HG03060 (cell line): ENCODE results near the gene PPT1.
A peak's percentile ranks its signal among the peaks of the same experiment; 100 is the strongest.
"Not testable (repeated sequence)": the region's sequence is repeated elsewhere in the genome, so short reads cannot be mapped to it uniquely, and the experiment has no call there.

Experiments used
- ATAC-seq: cut with Tn5 transposase; IDR thresholded peaks from one replicate; pipeline ENCODE4 v1.9.1; 2021; ENCODE audit warnings: low read depth, moderate number of reproducible peaks; ENCODE audit not compliant: unreplicated experiment

PPT1 gene

GRCh38 chr1:40092706-40093639 is 4.1 kb downstream of the PPT1 start:
- ATAC-seq: no peak

- no peak for ATAC-seq
Observed at GRCh38 chr1:40092241-40092640, 4.8 kb downstream of the PPT1 start.

- ATAC-seq: no peak
Observed at GRCh38 chr1:40090652-40091355, 6.2 kb downstream of the PPT1 start.

GRCh38 chr1:40084750-40085149 is 12.3 kb downstream of the PPT1 start:
- ATAC-seq: not testable (repeated sequence)

GRCh38 chr1:40081871-40082270 is 15.2 kb downstream of the PPT1 start:
- no peak for ATAC-seq

GRCh38 chr1:40079774-40080400 is 17.2 kb downstream of the PPT1 start:
- ATAC-seq: no peak

- no peak for ATAC-seq
Observed at GRCh38 chr1:40078512-40079333, 18.3 kb downstream of the PPT1 start.

- no peak for ATAC-seq
Observed at GRCh38 chr1:40076895-40077312, 20.1 kb downstream of the PPT1 start.

GRCh38 chr1:40075266-40075665 is 21.8 kb downstream of the PPT1 start:
- ATAC-seq: no peak

- ATAC-seq: no peak
Observed at GRCh38 chr1:40073062-40073461, 24.0 kb downstream of the PPT1 start.

- ATAC-seq: no peak
Observed at GRCh38 chr1:40072142-40072541, 24.9 kb downstream of the PPT1 start.

- no peak for ATAC-seq
Observed at GRCh38 chr1:40067851-40068250, 29.2 kb downstream of the PPT1 start.

GRCh38 chr1:40067023-40067422 is 30.0 kb downstream of the PPT1 start:
- ATAC-seq: no peak

GRCh38 chr1:40064797-40065499 is 32.1 kb downstream of the PPT1 start:
- peak; percentile 46 for ATAC-seq

- ATAC-seq: no peak
Observed at GRCh38 chr1:40059960-40060750, 36.9 kb downstream of the PPT1 start.

- ATAC-seq: no peak
Observed at GRCh38 chr1:40059338-40059959, 37.6 kb downstream of the PPT1 start.

GRCh38 chr1:40058453-40059337 is 38.4 kb downstream of the PPT1 start:
- ATAC-seq: no peak

- no peak for ATAC-seq
Observed at GRCh38 chr1:40058097-40058452, 39.0 kb downstream of the PPT1 start.
